Non-pigmented ciliary epithelial cell (primary cell): ENCODE results near the gene EPG5.
"Not testable (repeated sequence)": the region's sequence is repeated elsewhere in the genome, so short reads cannot be mapped to it uniquely, and the experiment has no call there.

Experiments used
- DNase-seq: peaks from one replicate; pipeline ENCODE4 v3.0.0-alpha.2; 2010; ENCODE audit warnings: low read depth

Gene EPG5

GRCh38 chr18:45863469-45863868 is 103.7 kb downstream of the EPG5 start:
- DNase-seq: no peak

GRCh38 chr18:45861926-45862325 is 105.2 kb downstream of the EPG5 start:
- no peak for DNase-seq

- DNase-seq: peak; percentile 31
Observed at GRCh38 chr18:45860971-45861370, 106.2 kb downstream of the EPG5 start.

- DNase-seq: no peak
Observed at GRCh38 chr18:45860492-45860891, 106.6 kb downstream of the EPG5 start.

GRCh38 chr18:45859334-45859733 is 107.8 kb downstream of the EPG5 start:
- DNase-seq: no peak

- peak; percentile 88 for DNase-seq
Observed at GRCh38 chr18:45856531-45856930, 110.6 kb downstream of the EPG5 start.

- DNase-seq: no peak
Observed at GRCh38 chr18:45854036-45854586, 113.0 kb downstream of the EPG5 start.

GRCh38 chr18:45852631-45853030 is 114.5 kb downstream of the EPG5 start:
- DNase-seq: no peak

GRCh38 chr18:45851161-45851925 is 115.8 kb downstream of the EPG5 start:
- DNase-seq: no peak

- no peak for DNase-seq
Observed at GRCh38 chr18:45850021-45850420, 117.1 kb downstream of the EPG5 start.

- DNase-seq: no peak
Observed at GRCh38 chr18:45849529-45849928, 117.6 kb downstream of the EPG5 start.

- not testable (repeated sequence) for DNase-seq
Observed at GRCh38 chr18:45848643-45849042, 118.5 kb downstream of the EPG5 start.

- DNase-seq: no peak
Observed at GRCh38 chr18:45847119-45847518, 120.0 kb downstream of the EPG5 start.

GRCh38 chr18:45845410-45845809 is 121.7 kb downstream of the EPG5 start:
- no peak for DNase-seq

- DNase-seq: no peak
Observed at GRCh38 chr18:45844938-45845337, 122.2 kb downstream of the EPG5 start.

- no peak for DNase-seq
Observed at GRCh38 chr18:45843019-45843418, 124.1 kb downstream of the EPG5 start.

- no peak for DNase-seq
Observed at GRCh38 chr18:45841765-45842442, 125.2 kb downstream of the EPG5 start.

GRCh38 chr18:45841060-45841764 is 125.9 kb downstream of the EPG5 start:
- no peak for DNase-seq

- DNase-seq: peak; percentile 65
Observed at GRCh38 chr18:45839414-45840395, 127.4 kb downstream of the EPG5 start.

GRCh38 chr18:45838302-45839070 is 128.6 kb downstream of the EPG5 start:
- DNase-seq: no peak
